Bronchial epithelial cell (primary cell): ENCODE measurements around the gene ATF5. TPM values are rescaled to one million over a fixed set of nuclear protein-coding genes. Genes with fewer than 3 reads are reported as not detected.

Source experiments
- DNase-seq: peaks from one replicate; pipeline ENCODE4 v3.0.0-alpha.2; 2010; ENCODE audit warnings: low read depth
- FAIRE-seq: peaks from 2 replicates; lab custom pipeline; 2011; peaks lifted over from hg19 to GRCh38; lab: Jason Lieb, UNC
- H3K27me3 ChIP-seq: 2 replicates; pipeline ENCODE4 v1.5.1; 2011; ENCODE audit warnings: low read length; ENCODE audit not compliant: control insufficient read depth, insufficient read depth
- H3K36me3 ChIP-seq: 2 replicates; pipeline ENCODE4 v1.5.1; 2011; ENCODE audit warnings: low read length; ENCODE audit not compliant: control insufficient read depth, insufficient read depth
- H3K4me3 ChIP-seq: 2 replicates; pipeline ENCODE4 v1.5.1; 2011; ENCODE audit warnings: mild to moderate bottlenecking, low read depth, low read length, control low read depth
- CTCF ChIP-seq: IDR thresholded peaks from 2 replicates; pipeline ENCODE4 v1.5.1; 2011; ENCODE audit warnings: mild to moderate bottlenecking, moderate library complexity, low read length, control low read depth, inconsistent platforms; ENCODE audit not compliant: insufficient read depth, severe bottlenecking
- total RNA-seq: library from RNA; depleted of rRNA; stranded (reverse); fragments of >200 nt; gene quantifications from 2 replicates; pipeline ENCODE4 v1.2.1, GENCODE V29; 2014

The ATF5 gene
- total RNA-seq, 1 donor from 2014 or later, result 1.8 TPM

GRCh38 chr19:49971991-49972411 is 43.0 kb downstream of the ATF5 start:
- Histone ChIP-seq H3K27me3 (no peaks in the 10 kb centered on the region), H3K36me3 (no peaks in the 10 kb centered on the region), H3K4me3 (no peak overlapping the region)
- no peak for FAIRE-seq
- DNase-seq, result no peak
- no peak for TF ChIP-seq CTCF

GRCh38 chr19:49972841-49973240 is 43.8 kb downstream of the ATF5 start:
- no peaks in the 10 kb centered on the region for H3K36me3 ChIP-seq
- no peak for FAIRE-seq

GRCh38 chr19:49973987-49974386 is 45.0 kb downstream of the ATF5 start:
- H3K4me3 ChIP-seq, result no peak overlapping the region
- DNase-seq (no peak), FAIRE-seq (no peak)
- no peaks in the 10 kb centered on the region for H3K27me3 ChIP-seq
- no peak for TF ChIP-seq CTCF
- peaks cover 1% of the 10 kb centered on the region for H3K36me3 ChIP-seq

More at GRCh38 chr19:49972841-49973240, 43.8 kb downstream of the ATF5 start:
- TF ChIP-seq CTCF, result no peak
- Histone ChIP-seq H3K27me3 (no peaks in the 10 kb centered on the region), H3K4me3 (no peak overlapping the region)
- DNase-seq, result no peak

- no peak overlapping the region for H3K4me3 ChIP-seq
- TF ChIP-seq CTCF, result no peak
- no peaks in the 10 kb centered on the region for H3K27me3 ChIP-seq
- H3K36me3 ChIP-seq, result peaks cover 1% of the 10 kb centered on the region
- FAIRE-seq (no peak), DNase-seq (no peak)
Measured at GRCh38 chr19:49975051-49975450, 46.0 kb downstream of the ATF5 start.

- FAIRE-seq, result no peak
- no peak for TF ChIP-seq CTCF
- Histone ChIP-seq H3K36me3 (peaks cover 1% of the 10 kb centered on the region), H3K27me3 (no peaks in the 10 kb centered on the region), H3K4me3 (no peak overlapping the region)
- no peak for DNase-seq
Measured at GRCh38 chr19:49976496-49976895, 47.5 kb downstream of the ATF5 start.

- Histone ChIP-seq H3K36me3 (peaks cover 4% of the 10 kb centered on the region), H3K4me3 (no peak overlapping the region), H3K27me3 (no peaks in the 10 kb centered on the region)
- no peak for FAIRE-seq
- DNase-seq, result no peak
- TF ChIP-seq CTCF, result no peak
Measured at GRCh38 chr19:49977076-49977475, 48.1 kb downstream of the ATF5 start.
